Measurements from ENCODE around the gene SOX10.

SOX10 gene

DNA sequence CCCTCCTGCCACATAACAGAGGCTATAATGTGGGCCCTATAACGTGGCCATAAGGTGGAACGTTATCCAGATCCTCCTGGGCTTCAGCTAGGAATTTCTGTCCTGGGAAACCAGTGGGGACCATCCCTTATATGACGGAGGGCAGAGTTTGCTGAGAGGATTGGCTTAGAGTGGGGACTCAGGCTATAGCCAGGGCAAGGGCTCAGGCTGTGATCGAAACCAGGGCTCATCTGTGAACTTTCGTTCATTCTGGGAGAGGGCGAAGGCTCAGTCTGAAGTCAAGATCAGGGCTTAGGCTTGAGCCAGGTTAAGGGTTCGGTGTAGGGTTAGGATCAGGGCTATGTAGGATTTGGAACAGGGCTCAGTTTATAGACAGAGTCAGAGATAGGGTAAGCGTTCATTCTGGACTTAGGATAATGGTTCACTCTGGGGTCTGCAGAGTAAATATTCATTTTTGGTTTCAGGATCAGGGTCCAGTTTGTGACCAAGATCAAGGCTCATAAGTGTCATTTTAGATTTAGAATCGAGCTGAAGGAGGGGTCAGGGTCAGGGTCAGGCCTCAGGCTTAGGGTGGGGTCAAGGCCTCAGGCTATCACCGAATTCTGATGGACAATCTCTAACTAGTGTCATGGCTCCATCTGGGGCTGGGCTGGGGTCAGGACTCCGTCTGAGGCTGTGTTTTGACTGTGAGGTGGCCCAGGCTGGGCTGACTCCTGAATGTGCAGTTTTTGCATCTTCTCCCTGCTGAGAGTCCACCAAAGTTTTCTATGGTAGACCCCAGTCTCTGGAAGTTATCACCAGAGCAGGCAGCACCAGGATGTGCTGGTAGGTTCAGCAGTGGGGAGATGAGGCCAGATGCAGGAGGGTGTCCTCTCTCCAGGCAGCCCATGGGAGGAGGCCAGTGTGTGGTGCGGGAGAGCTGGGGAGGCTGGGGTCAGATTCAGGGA, 33.9 kb upstream of the SOX10 start:
- no peak overlapping the region for H3K14ac ChIP-seq (ENCODE audit: low read length)
- H2BK12ac ChIP-seq (ENCODE audit: low read length), result peak overlapping the region; percentile 60
- peak overlapping the region; percentile 99 for H2BK15ac ChIP-seq (ENCODE audit: low read length)
- no peak for DNase-seq (ENCODE audit: low spot score)
- H3K9ac ChIP-seq (ENCODE audit: low read depth, low read length, poor library complexity), result no peak overlapping the region
- H2BK120ac ChIP-seq (ENCODE audit: low read depth, low read length), result peak overlapping the region; percentile 43
- H3K36me3 ChIP-seq (replicated peaks in 1 of 2; ENCODE audit: control insufficient read depth in 2 of 2, insufficient read depth in 2 of 2, low read length in 2 of 2), result no peaks in the 10 kb centered on the region
- H3K27me3 ChIP-seq (ENCODE audit: control insufficient read depth in 3 of 3, insufficient read depth in 3 of 3, low read depth in 1 of 3, low read length in 3 of 3), result no peaks in the 10 kb centered on the region
- WGBS, 2 donors (ENCODE audit: extremely low coverage in 2 of 2, insufficient read length in 2 of 2, insufficient replicate concordance in 1 of 2), result no CpG with 5 or more reads among the region's 12 CpGs
- H4K91ac ChIP-seq (ENCODE audit: low read depth, low read length, poor library complexity), result no peak overlapping the region
- no peaks in the 10 kb centered on the region for H3K9me3 ChIP-seq (replicated peaks in 1 of 2; ENCODE audit: control insufficient read depth in 2 of 2, insufficient read depth in 1 of 2, low read depth in 1 of 2, low read length in 2 of 2)
- H4K8ac ChIP-seq (ENCODE audit: low read depth, low read length), result no peak overlapping the region
- H2AFZ ChIP-seq (ENCODE audit: low read length), result no peak overlapping the region
- H3K27ac ChIP-seq (replicated peaks; ENCODE audit: low read length), result no peak overlapping the region
- no peak overlapping the region for H3K4me3 ChIP-seq (ENCODE audit: low read length in 2 of 2)
- H3K18ac ChIP-seq (ENCODE audit: low read length), result peak overlapping the region; percentile 87
- no peak overlapping the region for H3K4me2 ChIP-seq (ENCODE audit: insufficient read depth, low read length, poor library complexity, severe bottlenecking)
- no peak overlapping the region for H3K4ac ChIP-seq (ENCODE audit: low read length)
- no peak overlapping the region for H3K23ac ChIP-seq (ENCODE audit: low read depth, low read length, poor library complexity)
- peaks cover 11 to 29% of the 10 kb centered on the region in 2 donors for H3K4me1 ChIP-seq (ENCODE audit: control insufficient read depth in 2 of 2, insufficient read depth in 1 of 2, low read depth in 1 of 2, low read length in 2 of 2)
- no peak overlapping the region for H2BK5ac ChIP-seq (ENCODE audit: low read length)
- H3K79me1 ChIP-seq (ENCODE audit: low read depth, low read length), result peaks cover 2% of the 10 kb centered on the region
- H2AK5ac ChIP-seq (ENCODE audit: low read depth, low read length), result peak overlapping the region; percentile 96

DNA sequence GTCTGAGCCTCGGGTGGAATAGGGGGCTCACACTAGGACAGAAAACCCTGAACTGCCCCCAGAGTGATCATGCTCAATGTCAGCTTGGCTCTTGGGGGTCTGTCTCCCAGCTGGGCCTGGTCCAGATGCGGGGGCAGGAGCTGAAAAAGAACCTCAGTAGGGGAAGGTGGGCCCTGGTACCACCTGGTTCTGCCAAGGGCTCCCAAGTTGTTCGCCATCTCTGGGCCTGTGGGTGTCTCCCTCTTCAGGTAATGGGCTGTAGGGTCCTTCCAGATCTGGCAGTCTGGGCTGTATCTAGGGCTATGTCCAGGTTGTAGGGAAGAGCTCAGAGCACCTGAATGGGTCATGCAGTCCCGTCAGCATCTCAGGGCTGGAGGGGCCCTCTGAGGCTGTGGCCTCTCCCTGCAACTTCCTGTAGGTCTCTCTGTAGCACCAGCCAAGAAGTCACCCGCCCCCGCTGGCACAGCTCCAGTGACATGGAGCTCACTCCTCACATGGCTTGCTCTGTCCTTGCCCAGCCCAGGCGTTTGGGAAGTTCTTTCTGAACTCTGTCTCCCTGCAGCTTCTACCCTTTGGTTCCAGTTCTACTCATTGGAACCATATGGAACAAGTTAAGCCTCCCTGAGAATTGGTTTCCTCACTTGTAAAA, 33.0 kb upstream of the SOX10 start:
- H3K36me3 ChIP-seq (replicated peaks in 1 of 2; ENCODE audit: control insufficient read depth in 2 of 2, insufficient read depth in 2 of 2, low read length in 2 of 2), result no peaks in the 10 kb centered on the region
- H3K9me3 ChIP-seq (replicated peaks in 1 of 2; ENCODE audit: control insufficient read depth in 2 of 2, insufficient read depth in 1 of 2, low read depth in 1 of 2, low read length in 2 of 2), result no peaks in the 10 kb centered on the region
- H3K27ac ChIP-seq (replicated peaks; ENCODE audit: low read length), result peak overlapping the region; percentile 75
- peaks cover 2% of the 10 kb centered on the region for H3K79me1 ChIP-seq (ENCODE audit: low read depth, low read length)
- H3K4ac ChIP-seq (ENCODE audit: low read length), result peak overlapping the region; percentile 93
- no peak for DNase-seq (ENCODE audit: low spot score)
- no peaks in the 10 kb centered on the region for H3K27me3 ChIP-seq (ENCODE audit: control insufficient read depth in 3 of 3, insufficient read depth in 3 of 3, low read depth in 1 of 3, low read length in 3 of 3)
- H4K8ac ChIP-seq (ENCODE audit: low read depth, low read length), result peak overlapping the region; percentile 87
- H3K4me2 ChIP-seq (ENCODE audit: insufficient read depth, low read length, poor library complexity, severe bottlenecking), result no peak overlapping the region
- no peak overlapping the region for H3K4me3 ChIP-seq (ENCODE audit: low read length in 2 of 2)
- H2AFZ ChIP-seq (ENCODE audit: low read length), result peak overlapping the region; percentile 96
- H3K18ac ChIP-seq (ENCODE audit: low read length), result peak overlapping the region; percentile 95
- H2BK15ac ChIP-seq (ENCODE audit: low read length), result peak overlapping the region; percentile 99
- peak overlapping the region; percentile 95 for H2BK120ac ChIP-seq (ENCODE audit: low read depth, low read length)
- H2BK5ac ChIP-seq (ENCODE audit: low read length), result peak overlapping the region; percentile 11
- peaks cover 11 to 29% of the 10 kb centered on the region in 2 donors for H3K4me1 ChIP-seq (ENCODE audit: control insufficient read depth in 2 of 2, insufficient read depth in 1 of 2, low read depth in 1 of 2, low read length in 2 of 2)
- no peak overlapping the region for H3K14ac ChIP-seq (ENCODE audit: low read length)
- peak overlapping the region; percentile 66 for H3K9ac ChIP-seq (ENCODE audit: low read depth, low read length, poor library complexity)
- H3K23ac ChIP-seq (ENCODE audit: low read depth, low read length, poor library complexity), result peak overlapping the region; percentile 28
- peak overlapping the region; percentile 96 for H2AK5ac ChIP-seq (ENCODE audit: low read depth, low read length)
- H4K91ac ChIP-seq (ENCODE audit: low read depth, low read length, poor library complexity), result peak overlapping the region; percentile 0
- WGBS, 2 donors (ENCODE audit: extremely low coverage in 2 of 2, insufficient read length in 2 of 2, insufficient replicate concordance in 1 of 2), result no CpG with 5 or more reads among the region's 7 CpGs
- H2BK12ac ChIP-seq (ENCODE audit: low read length), result peak overlapping the region; percentile 67

DNA sequence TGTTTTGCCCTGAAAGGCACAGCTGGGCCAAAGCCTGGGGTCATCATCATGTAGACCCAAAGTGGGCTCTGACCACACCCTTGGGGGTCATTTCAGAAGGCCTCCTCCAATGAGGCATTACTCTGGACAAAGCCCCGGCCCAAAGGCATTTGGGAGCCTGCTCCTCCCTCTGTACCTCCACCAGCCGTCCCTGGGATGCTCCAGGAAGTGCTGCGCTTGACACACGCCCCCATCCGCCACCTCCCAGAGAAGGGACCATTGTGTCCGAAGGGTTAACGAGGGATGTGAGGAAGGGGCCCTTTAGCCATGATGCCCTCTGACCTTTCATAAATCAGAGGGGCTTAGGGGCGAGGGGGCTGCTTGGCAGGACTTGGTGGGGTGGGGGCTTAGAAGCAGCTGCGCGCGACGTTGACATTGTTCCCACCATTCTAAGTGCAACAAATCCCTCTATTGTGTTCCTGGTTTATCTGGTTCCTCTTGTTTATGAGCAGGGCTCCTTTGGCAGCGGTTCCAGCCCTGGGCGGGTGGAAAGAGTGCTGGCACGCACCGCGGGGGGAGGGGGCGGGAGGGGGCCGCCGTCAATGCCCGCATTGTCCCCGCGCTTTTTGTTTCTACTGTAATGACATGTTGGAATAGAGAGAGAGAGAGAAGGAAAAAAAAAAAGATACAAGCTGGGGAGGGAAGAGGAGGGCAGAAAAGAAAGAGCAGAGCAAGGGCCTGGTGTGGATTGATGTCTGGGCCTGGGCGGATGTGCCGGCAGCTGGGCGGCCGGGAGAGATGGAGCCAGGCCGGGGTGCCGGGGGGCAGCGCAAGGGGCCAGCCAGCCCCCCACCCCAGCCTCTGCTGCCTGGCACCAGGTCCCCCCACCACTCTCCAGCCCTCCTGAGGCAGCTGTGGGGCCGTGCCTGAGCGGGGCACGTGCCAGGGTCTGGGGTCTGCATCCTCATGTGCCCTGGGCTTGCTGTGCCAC, 32.1 kb upstream of the SOX10 start:
- H2BK15ac ChIP-seq (ENCODE audit: low read length), result peak overlapping the region; percentile 99
- H2AK5ac ChIP-seq (ENCODE audit: low read depth, low read length), result peak overlapping the region; percentile 96
- H3K36me3 ChIP-seq (replicated peaks in 1 of 2; ENCODE audit: control insufficient read depth in 2 of 2, insufficient read depth in 2 of 2, low read length in 2 of 2), result no peaks in the 10 kb centered on the region
- peaks cover 2% of the 10 kb centered on the region for H3K79me1 ChIP-seq (ENCODE audit: low read depth, low read length)
- no peak overlapping the region for H3K14ac ChIP-seq (ENCODE audit: low read length)
- H3K27me3 ChIP-seq (ENCODE audit: control insufficient read depth in 3 of 3, insufficient read depth in 3 of 3, low read depth in 1 of 3, low read length in 3 of 3), result no peaks in the 10 kb centered on the region
- peak overlapping the region; percentile 54 for H3K9ac ChIP-seq (ENCODE audit: low read depth, low read length, poor library complexity)
- no peak overlapping the region for H4K8ac ChIP-seq (ENCODE audit: low read depth, low read length)
- H2BK12ac ChIP-seq (ENCODE audit: low read length), result peak overlapping the region; percentile 77
- WGBS, 2 donors (ENCODE audit: extremely low coverage in 2 of 2, insufficient read length in 2 of 2, insufficient replicate concordance in 1 of 2), result no CpG with 5 or more reads among the region's 33 CpGs
- H4K91ac ChIP-seq (ENCODE audit: low read depth, low read length, poor library complexity), result no peak overlapping the region
- no peak overlapping the region for H3K4me2 ChIP-seq (ENCODE audit: insufficient read depth, low read length, poor library complexity, severe bottlenecking)
- H3K27ac ChIP-seq (replicated peaks; ENCODE audit: low read length), result peak overlapping the region; percentile 75
- peak; percentile 44 for DNase-seq (ENCODE audit: low spot score)
- peak overlapping the region; percentile 95 for H3K18ac ChIP-seq (ENCODE audit: low read length)
- peak overlapping the region; percentile 11 for H2BK5ac ChIP-seq (ENCODE audit: low read length)
- peak overlapping the region; percentile 96 for H2AFZ ChIP-seq (ENCODE audit: low read length)
- no peaks in the 10 kb centered on the region for H3K9me3 ChIP-seq (replicated peaks in 1 of 2; ENCODE audit: control insufficient read depth in 2 of 2, insufficient read depth in 1 of 2, low read depth in 1 of 2, low read length in 2 of 2)
- peak overlapping the region; percentile 93 for H3K4ac ChIP-seq (ENCODE audit: low read length)
- H2BK120ac ChIP-seq (ENCODE audit: low read depth, low read length), result peak overlapping the region; percentile 95
- no peak overlapping the region for H3K23ac ChIP-seq (ENCODE audit: low read depth, low read length, poor library complexity)
- H3K4me1 ChIP-seq (ENCODE audit: control insufficient read depth in 2 of 2, insufficient read depth in 1 of 2, low read depth in 1 of 2, low read length in 2 of 2), result peaks cover 9 to 29% of the 10 kb centered on the region in 2 donors
- H3K4me3 ChIP-seq (ENCODE audit: low read length in 2 of 2), result no peak overlapping the region

Measured in neuronal stem cell (in vitro differentiated cells).